Bone marrow (tissue), 2 donors: ENCODE results near the gene RIMBP2.
A peak's percentile ranks its signal among the peaks of the same experiment; 100 is the strongest.
"Not testable (repeated sequence)": the region's sequence is repeated elsewhere in the genome, so short reads cannot be mapped to it uniquely, and the experiment has no call there.

Source experiments
- DNase-seq, 2 donors: peaks; one replicate each; lab custom pipeline; 2025; lab: John Stamatoyannopoulos, UW

The RIMBP2 gene, protein sequence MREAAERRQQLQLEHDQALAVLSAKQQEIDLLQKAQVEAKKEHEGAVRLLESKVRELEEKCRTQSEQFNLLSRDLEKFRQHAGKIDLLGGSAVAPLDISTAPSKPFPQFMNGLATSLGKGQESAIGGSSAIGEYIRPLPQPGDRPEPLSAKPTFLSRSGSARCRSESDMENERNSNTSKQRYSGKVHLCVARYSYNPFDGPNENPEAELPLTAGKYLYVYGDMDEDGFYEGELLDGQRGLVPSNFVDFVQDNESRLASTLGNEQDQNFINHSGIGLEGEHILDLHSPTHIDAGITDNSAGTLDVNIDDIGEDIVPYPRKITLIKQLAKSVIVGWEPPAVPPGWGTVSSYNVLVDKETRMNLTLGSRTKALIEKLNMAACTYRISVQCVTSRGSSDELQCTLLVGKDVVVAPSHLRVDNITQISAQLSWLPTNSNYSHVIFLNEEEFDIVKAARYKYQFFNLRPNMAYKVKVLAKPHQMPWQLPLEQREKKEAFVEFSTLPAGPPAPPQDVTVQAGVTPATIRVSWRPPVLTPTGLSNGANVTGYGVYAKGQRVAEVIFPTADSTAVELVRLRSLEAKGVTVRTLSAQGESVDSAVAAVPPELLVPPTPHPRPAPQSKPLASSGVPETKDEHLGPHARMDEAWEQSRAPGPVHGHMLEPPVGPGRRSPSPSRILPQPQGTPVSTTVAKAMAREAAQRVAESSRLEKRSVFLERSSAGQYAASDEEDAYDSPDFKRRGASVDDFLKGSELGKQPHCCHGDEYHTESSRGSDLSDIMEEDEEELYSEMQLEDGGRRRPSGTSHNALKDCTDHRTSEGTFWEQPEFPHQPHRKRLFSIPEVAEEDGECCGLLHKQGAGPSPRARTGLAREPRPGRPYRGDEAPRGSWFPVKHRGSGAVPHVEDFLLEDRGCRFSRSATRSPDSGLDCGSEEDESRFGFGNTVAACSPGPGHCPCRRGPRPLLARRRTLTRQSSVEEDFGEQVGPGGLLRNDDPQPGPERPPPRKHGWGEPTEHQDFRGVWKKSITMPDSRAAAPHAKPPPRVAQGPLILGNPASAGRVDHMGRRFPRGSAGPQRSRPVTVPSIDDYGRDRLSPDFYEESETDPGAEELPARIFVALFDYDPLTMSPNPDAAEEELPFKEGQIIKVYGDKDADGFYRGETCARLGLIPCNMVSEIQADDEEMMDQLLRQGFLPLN (N-terminal part only)

GRCh38 chr12:130715998-130716968 is at the start of gene RIMBP2:
RIMBP2 (minus strand) TSS chr12:130716299; CDS start chr12:130479013, 237,286 bp downstream.
- DNase-seq: no peak

DNA sequence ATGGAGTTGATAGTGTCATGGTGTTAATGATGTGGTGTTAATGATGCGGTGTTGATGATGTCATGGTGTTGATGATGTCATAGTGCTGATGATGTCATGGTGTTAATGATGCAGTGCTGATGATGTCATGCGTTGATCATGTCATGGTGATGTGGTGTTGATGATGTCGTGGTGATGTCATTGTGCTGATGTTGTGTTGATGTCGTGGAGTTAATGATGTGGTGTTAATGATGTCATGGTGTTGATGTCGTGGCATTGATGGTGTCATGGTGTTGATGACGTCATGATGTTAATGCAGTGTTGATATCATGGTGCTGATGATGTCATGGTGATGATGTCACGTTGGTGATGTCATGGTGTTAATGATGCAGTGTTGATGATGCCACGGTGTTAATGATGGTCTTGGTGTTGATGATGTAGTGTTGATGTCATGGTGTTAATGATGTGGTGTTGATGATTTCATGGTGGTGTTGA is 49.1 kb upstream of the RIMBP2 start:
- no peak for DNase-seq

DNA sequence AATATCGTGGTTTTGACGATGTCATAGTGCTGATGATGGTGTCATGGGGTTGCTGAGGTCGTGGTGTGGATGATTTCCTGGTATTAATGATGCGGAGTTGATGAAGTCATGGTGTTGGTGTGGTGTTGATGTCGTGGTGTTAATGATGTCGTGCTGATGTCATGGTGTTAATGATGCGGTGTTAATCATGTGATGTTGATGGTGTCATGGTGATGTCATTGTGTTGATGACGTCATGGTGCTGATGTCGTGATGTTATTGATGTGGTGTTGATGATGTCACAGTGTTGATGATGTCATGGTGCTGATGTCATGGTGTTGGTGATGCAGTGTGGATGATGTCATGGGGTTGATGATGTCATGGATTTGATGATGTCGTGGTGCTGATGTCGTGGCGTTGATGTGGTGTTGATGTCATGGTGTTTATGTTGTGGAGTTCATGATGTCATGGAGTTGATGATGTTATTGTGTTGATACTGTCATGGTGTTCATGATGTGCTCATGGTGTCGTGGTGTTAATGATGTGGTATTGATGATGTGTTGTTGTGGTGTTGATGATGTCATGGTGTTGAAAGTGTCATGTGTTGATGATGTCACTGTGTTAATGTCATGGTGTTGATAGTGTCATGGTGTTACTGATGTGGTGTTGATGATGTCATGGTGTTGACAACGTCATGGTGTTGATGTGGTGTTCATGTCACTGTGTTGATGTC is 48.5 kb upstream of the RIMBP2 start:
- no peak for DNase-seq

DNA sequence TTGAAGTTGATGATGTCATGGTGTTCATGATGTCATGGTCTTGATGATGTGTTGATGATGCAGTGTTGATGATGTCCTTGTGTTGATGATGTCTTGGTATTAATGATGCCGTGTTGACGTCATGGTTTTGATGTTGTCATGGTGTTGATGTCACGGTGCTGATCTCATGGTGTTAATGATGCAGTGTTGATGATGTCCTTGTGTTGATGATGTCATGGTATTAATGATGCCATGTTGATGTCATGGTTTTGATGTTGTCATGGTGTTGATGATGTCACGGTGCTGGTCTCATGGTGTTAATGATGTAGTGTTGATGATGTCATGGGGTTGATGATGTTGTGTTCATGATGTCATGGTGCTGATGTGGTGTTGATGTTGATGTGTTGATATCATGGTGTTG is 48.0 kb upstream of the RIMBP2 start:
- DNase-seq: no peak

DNA sequence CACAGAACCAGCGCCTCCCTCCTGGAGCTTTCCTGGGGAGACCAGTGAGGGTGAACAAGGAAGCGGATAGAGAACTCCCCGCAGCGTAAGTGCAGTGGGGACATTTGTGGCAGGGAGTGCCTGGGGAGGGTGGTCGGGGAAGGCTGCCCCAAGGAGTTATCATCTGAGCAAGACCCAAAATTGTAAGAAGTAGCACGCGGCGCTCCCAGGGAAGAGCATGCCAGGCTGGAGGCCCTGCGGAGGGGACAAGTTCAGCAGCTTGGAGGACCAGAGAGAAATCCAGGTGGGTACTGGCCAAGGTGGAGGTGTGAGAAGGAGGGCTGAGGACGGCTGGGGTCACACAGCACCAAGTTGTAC is 46.2 kb upstream of the RIMBP2 start:
- DNase-seq: no peak

GRCh38 chr12:130761537-130762318 is 45.6 kb upstream of the RIMBP2 start:
- DNase-seq: no peak

DNA sequence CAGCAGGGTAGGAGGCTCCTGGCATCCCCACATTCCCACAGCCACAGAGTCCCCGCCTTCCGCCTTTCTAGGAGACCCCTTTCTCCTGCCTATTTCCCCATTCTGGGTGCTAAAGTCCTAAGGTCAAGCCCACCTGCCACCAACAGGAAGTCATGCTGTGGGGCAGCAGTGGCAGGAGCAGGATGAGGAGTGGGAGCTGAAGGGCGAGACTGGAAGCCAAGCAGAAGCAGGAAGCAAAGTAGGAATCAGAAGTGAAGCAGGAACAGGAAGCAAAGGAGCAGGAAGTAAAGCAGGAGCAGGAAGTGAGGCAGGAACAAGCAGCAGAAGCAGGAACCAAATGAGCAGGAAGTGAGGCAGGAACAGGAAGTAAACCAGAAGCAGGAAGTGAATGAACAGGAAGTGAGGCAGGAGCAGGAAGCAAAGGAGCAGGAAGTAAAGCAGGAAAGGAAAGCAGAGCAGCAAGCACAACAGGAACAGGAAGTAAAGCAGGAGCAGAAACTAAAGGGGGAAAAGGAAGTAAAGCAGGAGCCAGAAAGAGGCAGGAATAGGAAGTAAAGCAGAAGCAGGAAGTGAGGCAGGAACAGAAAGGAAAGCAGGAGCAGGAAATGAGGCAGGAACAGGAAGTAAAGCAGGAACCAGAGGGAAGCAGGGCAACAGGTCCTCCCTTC is 38.3 kb upstream of the RIMBP2 start:
- no peak for DNase-seq

DNA sequence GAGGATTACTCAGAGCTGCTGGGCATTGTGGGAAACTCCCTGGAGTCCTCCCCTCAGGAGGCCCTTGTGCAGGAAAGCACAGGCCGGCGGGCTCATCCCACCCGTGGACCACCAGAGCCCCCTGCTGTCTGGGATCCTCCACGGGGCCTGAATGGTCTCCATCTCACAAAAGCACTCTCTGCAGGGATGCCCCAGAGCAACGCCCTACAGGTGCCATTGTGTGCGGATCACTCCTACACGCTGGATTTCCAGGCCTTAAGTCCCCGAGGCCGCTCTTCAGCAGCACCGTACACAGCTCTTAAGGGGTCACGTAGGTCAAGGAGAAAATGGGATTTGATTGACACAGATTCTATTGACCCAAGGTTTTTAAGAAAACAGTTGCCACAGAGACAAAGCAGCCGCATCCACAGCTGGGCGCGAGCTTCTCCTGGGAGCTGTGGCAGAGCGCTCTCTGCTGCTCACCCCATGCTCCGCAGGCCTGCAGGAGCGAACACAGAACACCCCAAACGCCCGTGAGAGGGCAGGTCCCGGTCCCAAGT is 36.7 kb upstream of the RIMBP2 start:
- DNase-seq: no peak

DNA sequence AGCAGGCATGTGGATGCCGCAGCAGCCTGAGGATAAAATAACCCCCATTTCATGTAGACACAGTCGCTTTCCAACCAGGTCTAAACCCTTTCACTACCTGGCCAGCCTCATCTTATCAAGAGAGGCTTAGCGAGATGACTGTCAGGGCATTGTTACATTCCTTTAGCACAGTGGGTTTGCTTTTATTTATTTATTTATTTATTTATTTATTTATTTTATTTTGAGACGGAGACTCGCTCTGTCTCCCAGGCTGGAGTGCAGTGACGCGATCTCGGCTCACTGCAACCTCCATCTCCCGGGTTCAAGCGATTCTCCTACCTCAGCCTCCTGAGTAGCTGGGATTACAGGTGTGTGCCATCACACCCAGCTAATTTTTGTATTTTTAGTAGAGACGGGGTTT is 35.9 kb upstream of the RIMBP2 start:
- not testable (repeated sequence) for DNase-seq

DNA sequence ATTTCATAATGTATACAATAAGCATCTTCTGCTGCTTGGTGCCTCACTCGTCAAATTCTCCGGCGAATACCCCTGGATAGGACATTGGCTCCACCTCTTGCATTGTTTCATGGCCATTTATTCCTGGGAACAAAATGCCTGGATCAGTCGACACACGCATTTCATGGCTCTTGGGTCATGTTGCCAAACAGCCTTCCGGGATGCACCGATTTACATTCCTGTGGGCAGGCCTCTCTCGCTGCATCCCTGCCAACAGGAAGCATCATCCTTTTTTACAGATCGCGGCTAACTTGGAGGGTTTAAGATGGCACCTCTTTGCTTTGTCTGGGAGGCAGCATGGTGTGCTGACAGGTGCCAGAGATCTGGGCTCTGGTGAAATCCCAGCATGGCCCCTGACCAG is 32.7 kb upstream of the RIMBP2 start:
- DNase-seq: no peak

GRCh38 chr12:130747867-130748740 is 32.0 kb upstream of the RIMBP2 start:
- DNase-seq: peak; percentile 29 to 67

- no peak for DNase-seq
These were observed 30.4 kb upstream of the RIMBP2 start for GRCh38 chr12:130746546-130746945.

DNA sequence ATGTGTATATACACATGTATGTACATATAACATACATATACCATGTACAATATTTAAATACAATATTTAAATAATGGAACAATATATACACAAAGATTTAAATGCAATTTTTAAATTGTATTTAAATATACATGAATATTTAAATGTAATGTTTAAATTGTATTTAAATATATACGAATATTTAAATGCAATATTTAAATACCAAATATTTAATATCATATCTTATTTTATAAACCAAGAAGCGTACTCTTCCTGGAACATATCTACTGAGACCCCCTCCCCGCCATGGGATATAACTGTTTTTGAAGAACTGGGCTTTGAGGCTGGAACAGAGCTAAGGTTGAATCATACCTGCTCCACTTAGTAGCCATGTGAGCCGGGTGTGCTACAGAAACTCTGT is 29.8 kb upstream of the RIMBP2 start:
- no peak for DNase-seq

DNA sequence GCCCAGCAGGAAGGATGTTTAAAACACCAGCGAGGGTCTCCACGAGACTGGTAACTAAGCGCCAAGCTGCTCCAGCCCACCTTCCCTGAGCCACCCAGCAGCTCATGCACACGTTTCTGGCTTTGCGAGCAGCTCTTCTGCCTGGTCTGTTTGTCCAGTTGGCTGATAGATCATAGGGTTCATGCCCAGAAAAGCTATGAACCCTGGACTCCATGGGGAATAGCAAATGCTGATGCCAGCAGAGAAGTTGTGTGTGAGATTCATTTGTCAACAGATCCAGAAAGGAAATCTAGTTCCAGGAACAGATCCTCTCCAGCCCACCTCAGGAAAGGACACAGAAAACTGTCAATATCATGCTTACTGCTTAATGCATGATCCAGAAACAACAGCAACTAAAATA is 28.2 kb upstream of the RIMBP2 start:
- DNase-seq: no peak

- no peak for DNase-seq
These were observed 27.5 kb upstream of the RIMBP2 start for GRCh38 chr12:130743606-130744005.

- DNase-seq: no peak
These were observed 27.1 kb upstream of the RIMBP2 start for GRCh38 chr12:130743176-130743575.

DNA sequence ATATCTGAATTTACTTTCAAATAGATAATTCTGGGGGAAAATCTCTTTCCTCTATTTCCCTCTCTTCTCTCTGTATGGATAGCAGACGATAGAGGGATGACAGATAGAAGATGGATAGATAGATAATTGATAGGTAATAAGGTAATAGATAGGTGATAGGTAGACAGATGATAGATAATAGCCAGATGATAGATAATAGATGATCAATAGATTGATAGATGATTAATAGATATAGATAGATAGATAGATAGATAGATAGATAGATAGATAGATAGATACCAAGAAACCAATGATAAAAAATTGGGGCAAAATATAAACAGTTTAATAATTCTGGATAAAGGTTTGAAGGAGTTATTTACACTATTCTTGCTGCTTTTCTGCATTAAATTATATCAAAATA is 26.6 kb upstream of the RIMBP2 start:
- DNase-seq: no peak

DNA sequence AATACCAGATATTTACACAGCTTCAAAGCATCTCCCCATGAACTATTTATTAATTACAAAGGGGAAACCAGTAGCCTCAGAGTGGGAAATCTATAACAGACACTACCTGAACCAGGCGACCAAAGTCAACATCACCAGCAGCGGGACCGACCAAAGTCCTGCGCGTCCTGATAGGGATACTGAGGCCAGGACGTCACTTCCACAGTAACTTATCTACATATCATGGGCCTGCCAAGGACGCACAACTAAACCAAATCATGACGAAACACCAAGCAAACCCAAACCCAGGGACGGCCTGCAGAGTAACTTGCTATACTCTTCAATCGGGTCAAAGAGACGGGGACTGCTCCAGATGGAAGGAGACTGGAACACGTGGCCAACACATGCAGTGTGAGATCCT is 26.0 kb upstream of the RIMBP2 start:
- DNase-seq: no peak
